Skeletal muscle tissue (tissue), 4 donors: Measurements from ENCODE around the gene RPL9. TPM values are rescaled to one million over a fixed set of nuclear protein-coding genes. Genes with fewer than 3 reads are reported as not detected.
"Not testable (repeated sequence)": the region's sequence is repeated elsewhere in the genome, so short reads cannot be mapped to it uniquely, and the experiment has no call there.

Experiments
- H3K27ac ChIP-seq: one replicate; pipeline ENCODE4 v1.7.0; 2013; ENCODE audit warnings: mild to moderate bottlenecking, low read depth, low read length, inconsistent platforms
- H3K27me3 ChIP-seq, 3 donors: one replicate each; pipeline ENCODE4 v1.7.0; 2013; ENCODE audit warnings: low read length in 3 of 3; ENCODE audit not compliant: control insufficient read depth in 3 of 3, insufficient read depth in 3 of 3
- H3K36me3 ChIP-seq, 3 donors: one replicate each; pipeline ENCODE4 v1.7.0; 2013; ENCODE audit warnings: low read length in 3 of 3; ENCODE audit not compliant: control insufficient read depth in 3 of 3, insufficient read depth in 3 of 3
- H3K4me1 ChIP-seq, 3 donors: one replicate each; pipeline ENCODE4 v1.7.0; 2013; ENCODE audit warnings: low read length in 3 of 3, mild to moderate bottlenecking in 3 of 3; ENCODE audit not compliant: control insufficient read depth in 3 of 3, insufficient read depth in 3 of 3
- H3K4me3 ChIP-seq, 3 donors: one replicate each; pipeline ENCODE4 v1.7.0; 2013; ENCODE audit warnings: low read length in 3 of 3
- H3K9ac ChIP-seq, 3 donors: one replicate each; pipeline ENCODE4 v1.7.0; 2013; ENCODE audit warnings: low read length in 3 of 3, mild to moderate bottlenecking in 3 of 3, moderate library complexity in 2 of 3, low read depth in 1 of 3
- H3K9me3 ChIP-seq, 3 donors: one replicate each; pipeline ENCODE4 v1.7.0; 2013; ENCODE audit warnings: low read length in 3 of 3; ENCODE audit not compliant: control insufficient read depth in 3 of 3
- total RNA-seq: library from RNA; depleted of rRNA; stranded (reverse); fragments of >200 nt; gene quantifications from one replicate; pipeline ENCODE4 v1.2.3, GENCODE V29; 2014
- donor health status: Osteomylitis.

The RPL9 gene
- total RNA-seq = 5,741 TPM

DNA sequence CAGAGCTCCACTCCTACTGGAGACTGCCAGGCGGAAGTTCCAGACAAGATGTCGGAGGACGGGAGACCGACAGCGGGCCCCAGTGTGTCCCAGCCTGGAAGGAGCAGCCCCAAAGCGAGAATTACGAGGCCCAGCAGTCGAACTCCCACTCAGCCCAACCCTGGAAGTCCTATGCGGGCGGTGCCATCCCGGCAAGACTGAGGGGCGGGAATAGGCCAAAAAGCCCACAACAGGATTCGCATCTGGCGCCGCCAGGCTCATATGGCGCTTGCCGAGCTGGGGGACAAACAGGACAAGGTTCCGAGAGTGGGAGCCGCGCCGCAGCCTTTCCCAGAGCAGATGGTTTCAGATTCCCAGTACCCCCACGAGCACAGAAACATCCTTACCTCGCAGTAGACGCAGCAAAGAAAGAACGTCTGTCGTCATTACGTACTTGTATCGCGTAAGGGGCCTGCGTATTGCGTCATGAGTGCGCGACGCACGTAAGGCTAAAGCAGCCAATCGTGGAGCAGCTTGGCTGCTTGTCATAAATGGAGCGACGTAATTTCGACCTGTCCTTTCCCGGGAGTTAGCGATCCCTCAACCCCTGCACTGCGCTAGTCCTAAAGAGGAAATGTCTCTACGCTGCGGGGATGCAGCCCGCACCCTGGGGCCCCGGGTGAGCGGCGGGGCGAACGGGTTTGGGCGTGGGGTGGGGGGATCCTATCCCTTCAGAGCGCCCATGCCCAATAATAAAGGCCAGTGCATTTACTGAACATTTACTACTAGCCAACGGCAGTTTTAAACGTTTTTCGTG, at the start of gene RPL9, which contains the start of gene LIAS:
RPL9 (minus strand) TSS at position 418 of the 796 bp plus-strand sequence. CDS start 483 bp downstream, outside the sequence.
LIAS (plus strand) TSS at position 552 of the 796 bp plus-strand sequence; CDS start at position 614, 62 bp downstream.
- H3K27me3 ChIP-seq = no peaks in the 10 kb centered on the region
- H3K9me3 ChIP-seq = no peaks in the 10 kb centered on the region
- H3K4me1 ChIP-seq = peaks cover 11 to 21% (median 21%) of the 10 kb centered on the region in 3 donors
- peak within 1 kb of the TSS; percentile 95 to 100 (median 98) for H3K9ac ChIP-seq
- H3K36me3 ChIP-seq = peaks cover 33 to 52% (median 51%) of the 10 kb centered on the region in 3 donors
- peak within 1 kb of the TSS; percentile 97 for H3K27ac ChIP-seq
- peak within 1 kb of the TSS; percentile 91 to 99 (median 97) for H3K4me3 ChIP-seq

GRCh38 chr4:39505581-39505980, 46.9 kb upstream of the RPL9 start:
- peaks cover 11 to 62% (median 62%) of the 10 kb centered on the region in 3 donors for H3K36me3 ChIP-seq
- no peak overlapping the region for H3K9ac ChIP-seq
- no peaks in the 10 kb centered on the region for H3K9me3 ChIP-seq
- H3K4me3 ChIP-seq = no peak overlapping the region
- H3K27ac ChIP-seq = no peak overlapping the region
- H3K27me3 ChIP-seq = no peaks in the 10 kb centered on the region
- H3K4me1 ChIP-seq = no peaks in the 10 kb centered on the region

DNA sequence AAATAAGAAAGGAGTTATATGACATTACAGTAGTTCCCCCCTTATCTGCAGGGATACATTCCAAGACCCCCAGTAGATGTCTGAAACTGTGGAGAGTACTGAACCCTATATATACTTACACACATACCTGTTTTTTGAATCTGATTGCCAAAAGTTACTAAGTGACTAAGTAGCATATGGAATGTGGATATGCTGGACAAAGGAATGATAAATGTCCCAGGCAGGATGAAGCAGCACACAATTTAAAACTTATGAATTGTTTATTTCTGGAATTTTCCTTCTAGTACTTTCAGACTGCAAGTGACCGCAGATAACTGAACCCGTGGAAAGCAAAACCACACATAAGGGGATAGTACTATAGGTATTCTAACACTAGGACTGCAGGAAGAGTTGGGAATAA, 45.8 kb upstream of the RPL9 start:
- H3K4me1 ChIP-seq = no peaks in the 10 kb centered on the region
- peaks cover 7 to 57% (median 52%) of the 10 kb centered on the region in 3 donors for H3K36me3 ChIP-seq
- H3K9me3 ChIP-seq = no peaks in the 10 kb centered on the region
- H3K27me3 ChIP-seq = no peaks in the 10 kb centered on the region
- H3K4me3 ChIP-seq = no peak overlapping the region
- no peak overlapping the region for H3K9ac ChIP-seq
- H3K27ac ChIP-seq = no peak overlapping the region

GRCh38 chr4:39502664-39503035, 43.9 kb upstream of the RPL9 start:
- H3K9ac ChIP-seq = not testable (repeated sequence)

DNA sequence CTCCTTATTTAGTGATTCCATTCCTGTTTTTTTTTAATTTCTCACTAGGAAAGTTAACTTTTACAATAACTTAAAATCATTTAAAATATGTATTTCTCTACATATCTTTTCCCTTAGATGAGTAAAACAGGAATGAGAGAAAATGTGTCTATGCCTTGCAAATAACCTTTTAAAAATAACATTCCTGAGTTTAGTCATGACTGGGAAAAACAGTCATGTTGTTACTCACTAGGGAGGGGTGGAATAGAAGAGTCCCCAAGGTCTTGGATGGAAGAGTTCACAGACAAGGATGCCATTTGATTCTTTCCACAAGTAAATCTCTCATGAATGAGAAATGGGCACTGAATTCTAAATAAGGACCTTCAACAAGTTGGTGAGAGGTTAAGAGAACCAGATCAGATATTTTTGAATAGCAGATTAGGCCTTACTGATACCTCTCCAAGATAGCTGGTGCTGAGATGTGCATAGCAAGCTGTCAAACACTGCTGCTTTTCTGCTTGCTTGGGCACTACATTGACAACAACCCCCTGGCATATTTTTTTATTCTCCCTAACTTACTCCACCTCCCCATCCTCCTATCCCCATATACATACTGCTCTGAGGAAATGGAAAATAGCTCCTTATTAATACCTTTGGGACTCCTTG, 43.4 kb upstream of the RPL9 start:
- no peak overlapping the region for H3K9ac ChIP-seq

More at GRCh38 chr4:39502664-39503035, 43.9 kb upstream of the RPL9 start:
- not testable (repeated sequence) for H3K27me3 ChIP-seq, H3K4me3 ChIP-seq, H3K4me1 ChIP-seq, H3K9me3 ChIP-seq
- peak overlapping the region; percentile 47 for H3K27ac ChIP-seq
- H3K36me3 ChIP-seq = peaks cover 5 to 45% (median 41%) of the 10 kb centered on the region in 3 donors

DNA sequence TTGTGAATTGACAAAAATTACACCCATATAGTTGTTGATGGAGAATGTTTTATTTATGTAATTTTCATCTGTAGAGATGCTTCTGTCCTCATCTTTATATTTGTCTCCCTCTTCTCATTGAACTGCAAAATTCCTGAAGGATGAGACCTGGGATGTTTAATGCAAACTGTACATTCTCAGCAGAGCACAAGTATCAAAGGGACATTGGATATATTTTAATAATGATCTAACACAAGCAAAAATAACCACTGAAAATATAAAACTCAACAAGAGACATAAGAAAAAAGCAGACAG, 40.0 kb upstream of the RPL9 start:
- Histone ChIP-seq H3K9ac (no peak overlapping the region), H3K9me3 (no peaks in the 10 kb centered on the region), H3K4me3 (no peak overlapping the region), H3K27ac (no peak overlapping the region), H3K27me3 (no peaks in the 10 kb centered on the region), H3K36me3 (peaks cover 5 to 17% (median 10%) of the 10 kb centered on the region in 3 donors), H3K4me1 (no peaks in the 10 kb centered on the region)

More for the DNA sequence above, 43.4 kb upstream of the RPL9 start:
- no peak overlapping the region for H3K4me3 ChIP-seq
- H3K27ac ChIP-seq = peak overlapping the region; percentile 47
- H3K27me3 ChIP-seq = no peaks in the 10 kb centered on the region
- no peaks in the 10 kb centered on the region for H3K4me1 ChIP-seq
- H3K36me3 ChIP-seq = peaks cover 5 to 45% (median 36%) of the 10 kb centered on the region in 3 donors
- no peaks in the 10 kb centered on the region for H3K9me3 ChIP-seq

GRCh38 chr4:39497909-39498726, 39.4 kb upstream of the RPL9 start:
- no peaks in the 10 kb centered on the region for H3K27me3 ChIP-seq
- no peaks in the 10 kb centered on the region for H3K4me1 ChIP-seq
- peaks cover 5 to 12% (median 7%) of the 10 kb centered on the region in 3 donors for H3K36me3 ChIP-seq
- no peak overlapping the region for H3K4me3 ChIP-seq
- H3K27ac ChIP-seq = no peak overlapping the region
- H3K9me3 ChIP-seq = no peaks in the 10 kb centered on the region
- H3K9ac ChIP-seq = no peak overlapping the region

DNA sequence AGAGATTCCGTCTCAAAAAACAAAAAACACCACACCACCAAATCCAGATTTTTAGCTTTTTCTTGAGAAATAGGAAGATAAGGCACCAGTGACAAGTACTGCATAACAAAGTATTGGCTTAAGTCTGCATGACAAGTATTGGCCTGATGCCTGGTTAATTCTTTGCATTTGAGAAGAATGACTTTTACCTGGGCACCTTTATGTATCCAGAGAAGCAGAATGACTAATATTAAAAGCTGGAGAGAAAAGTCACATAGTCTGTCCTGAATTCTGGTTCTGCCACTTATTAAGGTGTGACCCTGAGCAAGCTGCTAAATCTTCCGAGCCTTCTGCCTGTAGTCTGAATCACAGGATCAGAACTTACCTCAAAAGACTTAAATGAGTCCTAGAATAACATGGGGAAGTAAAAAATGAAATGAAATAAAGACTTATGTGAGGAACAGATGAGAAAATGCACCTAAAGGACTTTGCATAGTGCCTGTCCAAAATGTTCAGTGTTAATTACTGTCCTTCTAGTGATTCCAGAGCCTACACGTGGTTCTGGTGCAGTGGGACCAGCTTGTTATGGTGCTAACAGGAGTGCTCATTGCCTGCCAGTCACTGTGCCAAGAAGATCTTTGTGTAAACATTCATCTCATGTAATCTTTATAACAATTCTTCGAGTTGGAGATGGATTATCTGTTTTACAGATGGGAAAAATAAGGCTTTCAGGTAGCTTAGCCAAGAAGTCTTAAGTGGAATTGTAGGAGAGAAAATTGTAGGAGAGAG, 36.9 kb upstream of the RPL9 start:
- H3K27me3 ChIP-seq = no peaks in the 10 kb centered on the region
- H3K4me1 ChIP-seq = no peaks in the 10 kb centered on the region
- no peaks in the 10 kb centered on the region for H3K9me3 ChIP-seq
- H3K9ac ChIP-seq = no peak overlapping the region
- no peak overlapping the region for H3K4me3 ChIP-seq
- peaks cover 0 to 5% (median 4%) of the 10 kb centered on the region in 3 donors for H3K36me3 ChIP-seq
- H3K27ac ChIP-seq = no peak overlapping the region

DNA sequence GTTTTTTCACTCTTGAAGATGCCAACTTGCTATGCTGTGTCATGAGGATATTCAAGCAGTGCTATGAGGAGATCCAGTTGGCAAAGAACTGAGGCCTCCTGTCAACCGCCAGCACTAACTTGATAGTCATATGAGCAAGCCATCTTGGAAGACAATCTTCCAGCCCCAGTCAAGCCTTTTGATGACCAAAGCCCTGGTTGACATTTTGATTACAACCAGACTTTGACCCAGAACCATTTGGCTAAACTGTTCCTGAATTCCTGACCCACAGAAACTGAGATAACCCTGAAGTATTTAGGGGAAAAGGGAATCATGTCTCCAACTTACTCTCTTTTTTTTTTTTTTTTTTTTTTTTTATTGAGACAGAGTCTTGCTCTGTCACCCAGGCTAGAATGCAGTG, 35.6 kb upstream of the RPL9 start:
- H3K27ac ChIP-seq = no peak overlapping the region
- peaks cover 0 to 5% (median 0%) of the 10 kb centered on the region in 3 donors for H3K36me3 ChIP-seq
- no peak overlapping the region for H3K4me3 ChIP-seq
- no peaks in the 10 kb centered on the region for H3K4me1 ChIP-seq
- no peaks in the 10 kb centered on the region for H3K27me3 ChIP-seq
- H3K9ac ChIP-seq = no peak overlapping the region
- H3K9me3 ChIP-seq = no peaks in the 10 kb centered on the region
